ENCODE data around the gene FRMPD4. TPM values are rescaled to one million over a fixed set of nuclear protein-coding genes. Genes with fewer than 3 reads are reported as not detected.

Gene FRMPD4
- total RNA-seq, 1 experiment from 2014 or later: 0.24 TPM

DNA sequence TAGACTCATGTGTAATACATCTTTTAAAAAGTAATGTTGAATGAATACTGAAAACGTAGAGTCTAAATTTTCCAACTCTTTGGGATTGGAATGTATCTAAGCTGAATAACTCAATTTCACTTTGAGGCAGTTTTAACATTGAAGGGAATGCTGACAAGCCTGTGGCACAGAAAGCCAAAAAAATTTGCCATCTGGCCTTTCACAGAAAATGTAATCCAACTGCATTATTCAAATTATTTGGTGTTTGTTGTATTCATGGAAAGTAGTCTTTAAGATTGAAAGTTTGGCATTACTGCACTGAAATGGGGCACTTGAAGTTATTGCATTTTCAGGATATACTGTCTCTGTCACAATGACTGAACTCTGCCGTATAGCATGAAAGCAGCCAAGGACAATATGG is 186.9 kb downstream of the FRMPD4 start:
- Mint-ChIP-seq H3K27me3 (ENCODE audit: low read depth) (no peaks in the 10 kb centered on the region), H3K27ac (no peak overlapping the region), H3K36me3 (ENCODE audit: insufficient read depth in 1 of 3, low read depth in 3 of 3) (peaks cover 0 to 5% (median 4%) of the 10 kb centered on the region in 3 experiments; a peak in 5 of 7 replicates), H3K4me1 (peaks cover 0 to under 1% of the 10 kb centered on the region in 2 experiments; a peak in 2 of 4 replicates), H3K9me3 (peaks cover 48 to 56% of the 10 kb centered on the region in 2 experiments), H3K4me3 (no peak overlapping the region)
- H3K79me1 ChIP-seq (ENCODE audit: insufficient read depth, low read depth, low read length, poor library complexity, severe bottlenecking): no peaks in the 10 kb centered on the region
- H3K27me3 ChIP-seq (ENCODE audit: insufficient read depth, low read length): no peaks in the 10 kb centered on the region
- no peak overlapping the region for H2BK20ac ChIP-seq (ENCODE audit: low read depth, low read length, poor library complexity, severe bottlenecking)
- no peaks in the 10 kb centered on the region for H4K20me1 ChIP-seq (ENCODE audit: control insufficient read depth, insufficient read depth, insufficient read length)
- H4K8ac ChIP-seq (replicated peaks; ENCODE audit: insufficient read length, low read depth, low read length): no peak overlapping the region
- H3K4me2 ChIP-seq (ENCODE audit: insufficient read depth, insufficient read length, low read length): no peak overlapping the region
- no peak overlapping the region for H2BK120ac ChIP-seq (ENCODE audit: low read depth, low read length, poor library complexity, severe bottlenecking)
- H2BK15ac ChIP-seq (ENCODE audit: low read depth, low read length): no peak overlapping the region
- H2AK5ac ChIP-seq (ENCODE audit: insufficient read length, low read length): no peak overlapping the region
- no peak overlapping the region for H3K9ac ChIP-seq (ENCODE audit: extremely low read depth, insufficient read length, low read length)
- no peak overlapping the region for H2BK12ac ChIP-seq (ENCODE audit: insufficient read length, low read depth, low read length)
- H3K18ac ChIP-seq (ENCODE audit: insufficient read length, low read depth, low read length): no peak overlapping the region
- DNase-seq: no peak
- no peak overlapping the region for H4K91ac ChIP-seq (ENCODE audit: insufficient read length, low read depth, low read length)
- no CpG with 5 or more reads among the region's 2 CpGs for WGBS (ENCODE audit: extremely low coverage, insufficient read length, low lambda C conversion rate)
- H4K5ac ChIP-seq (ENCODE audit: insufficient read length, low read depth, low read length): no peak overlapping the region
- H3K23me2 ChIP-seq (ENCODE audit: insufficient read length, low read depth, low read length, poor library complexity, severe bottlenecking): no peaks in the 10 kb centered on the region
- H3K9me3 ChIP-seq (ENCODE audit: control insufficient read depth, low read depth, low read length): peaks cover 9% of the 10 kb centered on the region
- H2BK5ac ChIP-seq (ENCODE audit: insufficient read length, low read length): no peak overlapping the region
- no peak overlapping the region for H3K56ac ChIP-seq (ENCODE audit: insufficient read length, low read depth, low read length)
- no peak overlapping the region for H2AFZ ChIP-seq (ENCODE audit: low read length)
- no peaks in the 10 kb centered on the region for H3K79me2 ChIP-seq (ENCODE audit: insufficient read depth, low read length)
- H3K14ac ChIP-seq (ENCODE audit: insufficient read depth, low read length): no peak overlapping the region
- no peak overlapping the region for H3K27ac ChIP-seq (ENCODE audit: insufficient read length, low read depth, low read length)
- no peaks in the 10 kb centered on the region for H3K4me1 ChIP-seq (ENCODE audit: insufficient read depth, low read length)
- H3T11ph ChIP-seq (ENCODE audit: low read length): no peak overlapping the region
- no peak overlapping the region for H3K23ac ChIP-seq (ENCODE audit: insufficient read length, low read depth, low read length)
- H3K4ac ChIP-seq (ENCODE audit: low read depth, low read length): no peak overlapping the region
- no peak for TF ChIP-seq CTCF (conservative IDR thresholded peaks at IDR 0.05)

All from H9 (cell line).